Activated T-cell treated with anti-CD3 and anti-CD28 coated beads, Interleukin-2, amount 50 U/mL, for 24 hours (primary cell): ENCODE measurements around the gene GPR180.

Experiments
- DNase-seq: peaks from one replicate; pipeline ENCODE4 v3.0.0-alpha.2; 2020
- H3K27ac Mint-ChIP-seq: 2 replicates; pipeline ENCODE4 v1.8.0; 2020; ENCODE audit warnings: mild to moderate bottlenecking, mixed read lengths
- H3K27me3 Mint-ChIP-seq: 2 replicates; pipeline ENCODE4 v1.8.0; 2020; ENCODE audit warnings: mixed read lengths
- H3K36me3 Mint-ChIP-seq: 2 replicates; pipeline ENCODE4 v1.8.0; 2020; ENCODE audit warnings: low read depth, mixed read lengths
- H3K4me1 Mint-ChIP-seq: 2 replicates; pipeline ENCODE4 v1.8.0; 2020; ENCODE audit warnings: low read depth, mixed read lengths
- H3K4me3 Mint-ChIP-seq: 2 replicates; pipeline ENCODE4 v1.8.0; 2020; ENCODE audit warnings: mild to moderate bottlenecking, moderate library complexity, mixed read lengths
- H3K9me3 Mint-ChIP-seq: 2 replicates; pipeline ENCODE4 v1.8.0; 2020; ENCODE audit warnings: mixed read lengths

The GPR180 gene

DNA sequence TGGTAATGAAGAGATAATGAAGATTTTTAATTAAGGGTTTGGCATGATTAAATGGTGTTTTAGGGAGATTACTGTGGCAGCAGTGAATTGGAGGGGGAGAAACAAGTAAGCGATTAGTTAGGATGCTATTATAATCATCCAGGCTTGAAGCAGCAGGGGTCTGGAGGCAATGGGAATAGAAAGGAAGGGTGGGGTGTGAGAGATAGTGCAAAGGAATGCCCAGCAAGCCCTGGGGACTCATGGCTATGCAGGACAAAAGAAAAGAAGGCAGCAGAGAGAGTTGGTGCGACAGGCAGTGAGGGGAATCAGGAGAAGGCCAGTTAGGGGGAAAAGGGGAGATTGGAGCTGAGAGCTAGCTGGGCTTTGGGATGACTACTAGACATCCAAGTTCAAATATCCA lies 76.1 kb downstream of the GPR180 start:
- no peak for DNase-seq
- Mint-ChIP-seq H3K27ac (no peak overlapping the region), H3K9me3 (no peaks in the 10 kb centered on the region)

DNA sequence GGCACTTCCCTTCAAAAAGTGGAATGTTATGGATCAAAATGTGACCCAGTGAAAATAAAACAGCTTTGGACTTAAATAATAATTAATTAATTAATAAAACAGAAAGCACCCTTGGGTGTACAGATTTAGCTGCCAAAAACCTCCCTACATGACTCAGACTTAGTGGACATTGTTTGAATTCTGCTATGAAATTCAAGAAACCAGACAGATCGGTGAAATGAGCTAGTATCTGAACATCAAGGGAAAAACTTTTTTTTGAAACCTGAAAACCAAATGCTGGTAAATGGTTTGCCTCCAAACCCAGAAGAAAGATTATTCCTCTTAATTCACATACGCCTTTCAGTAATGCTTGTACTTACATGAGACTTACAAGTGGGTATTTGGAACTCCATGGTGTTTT lies 77.2 kb downstream of the GPR180 start:
- peaks cover 65% of the 10 kb centered on the region for H3K27me3 Mint-ChIP-seq
- H3K27ac Mint-ChIP-seq = no peak overlapping the region
- H3K36me3 Mint-ChIP-seq = no peaks in the 10 kb centered on the region
- H3K9me3 Mint-ChIP-seq = no peaks in the 10 kb centered on the region
- no peaks in the 10 kb centered on the region for H3K4me1 Mint-ChIP-seq
- no peak for DNase-seq
- H3K4me3 Mint-ChIP-seq = no peak overlapping the region

More for the DNA sequence above, 76.1 kb downstream of the GPR180 start:
- Mint-ChIP-seq H3K4me1 (no peaks in the 10 kb centered on the region), H3K36me3 (no peaks in the 10 kb centered on the region), H3K4me3 (no peak overlapping the region), H3K27me3 (peaks cover 56% of the 10 kb centered on the region)

DNA sequence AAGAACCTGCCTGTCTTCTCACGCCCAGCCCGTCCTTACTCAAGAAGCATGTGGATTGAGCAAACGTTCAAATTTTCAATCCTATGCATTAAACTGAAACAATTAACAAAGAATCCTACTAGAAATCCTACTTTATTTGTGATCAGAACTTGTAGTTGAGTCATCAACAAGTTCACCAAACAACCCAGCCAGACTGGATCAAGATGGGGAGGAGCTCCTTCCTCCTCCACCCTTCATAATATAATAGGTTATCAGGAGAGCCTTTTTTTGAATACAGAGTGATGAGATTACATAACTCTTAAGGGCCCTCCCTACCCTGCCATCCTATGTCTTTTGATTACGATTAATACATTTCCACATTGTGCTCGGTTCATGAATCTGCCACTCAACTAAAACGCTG lies 78.0 kb downstream of the GPR180 start:
- no peak for DNase-seq
- Mint-ChIP-seq H3K4me1 (no peaks in the 10 kb centered on the region), H3K36me3 (no peaks in the 10 kb centered on the region), H3K27ac (no peak overlapping the region), H3K9me3 (no peaks in the 10 kb centered on the region), H3K4me3 (no peak overlapping the region), H3K27me3 (peaks cover 65% of the 10 kb centered on the region)

DNA sequence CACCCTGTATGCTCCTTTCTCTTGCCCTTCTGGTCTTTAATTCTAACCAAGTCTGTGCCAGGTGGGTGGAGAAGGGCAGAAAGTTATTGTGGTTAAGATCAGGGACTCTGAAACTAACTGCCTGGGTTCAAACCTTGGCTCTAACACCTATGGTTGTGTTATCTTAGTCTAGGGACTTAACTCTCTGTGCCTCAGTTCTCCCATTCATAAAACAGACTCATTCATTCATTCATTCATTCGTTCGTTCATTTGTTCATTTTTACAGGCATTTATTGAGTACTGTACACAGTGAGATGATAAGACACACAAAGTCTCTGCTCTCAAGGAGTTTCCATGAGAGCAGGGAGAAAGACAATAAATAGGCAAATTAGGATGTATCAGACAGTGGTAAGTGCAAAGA lies 80.6 kb downstream of the GPR180 start:
- H3K27me3 Mint-ChIP-seq = peaks cover 49% of the 10 kb centered on the region
- DNase-seq = no peak
- no peaks in the 10 kb centered on the region for H3K4me1 Mint-ChIP-seq
- no peaks in the 10 kb centered on the region for H3K36me3 Mint-ChIP-seq
- no peaks in the 10 kb centered on the region for H3K9me3 Mint-ChIP-seq
- H3K4me3 Mint-ChIP-seq = no peak overlapping the region
- no peak overlapping the region for H3K27ac Mint-ChIP-seq

DNA sequence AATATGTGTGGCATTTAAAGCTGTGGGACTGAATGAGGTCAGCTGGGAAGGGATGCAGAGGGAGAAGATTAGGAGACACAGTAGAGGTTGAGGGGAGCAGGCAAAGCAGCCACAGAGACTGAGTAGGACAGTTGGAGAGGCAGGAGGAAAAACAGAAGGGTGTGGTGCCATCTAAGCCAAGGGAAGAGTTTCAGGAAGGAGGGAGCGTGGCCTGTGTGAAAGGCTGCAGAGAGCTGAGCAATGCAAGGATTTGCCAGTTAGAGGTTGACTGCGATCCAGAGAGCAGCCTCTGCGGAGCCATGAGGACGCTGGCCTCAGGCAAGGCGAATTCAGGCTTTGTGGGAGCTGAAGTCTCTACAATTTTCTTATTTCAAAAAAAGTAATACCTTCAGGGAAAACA lies 81.8 kb downstream of the GPR180 start:
- Mint-ChIP-seq H3K36me3 (no peaks in the 10 kb centered on the region), H3K27me3 (peaks cover 43% of the 10 kb centered on the region), H3K9me3 (no peaks in the 10 kb centered on the region), H3K27ac (no peak overlapping the region), H3K4me3 (no peak overlapping the region), H3K4me1 (no peaks in the 10 kb centered on the region)
- DNase-seq = no peak
